ENCODE results near the gene LENG8.
"Not testable (repeated sequence)": the region's sequence is repeated elsewhere in the genome, so short reads cannot be mapped to it uniquely, and the experiment has no call there.

The LENG8 gene

GRCh38 chr19:54446349-54446748 lies 2.6 kb upstream of the LENG8 start:
- DNase-seq, result not testable (repeated sequence)

GRCh38 chr19:54448040-54448773 lies 792 bp upstream of the LENG8 start:
- peak; percentile 70 for DNase-seq

GRCh38 chr19:54449701-54450069 lies 686 bp downstream of the LENG8 start:
- DNase-seq, result no peak

- DNase-seq, result no peak
Observed at GRCh38 chr19:54451331-54451871, 2.4 kb downstream of the LENG8 start.

- no peak for DNase-seq
Observed at GRCh38 chr19:54451997-54452396, 3.0 kb downstream of the LENG8 start.

- DNase-seq, result no peak
Observed at GRCh38 chr19:54452626-54453025, 3.6 kb downstream of the LENG8 start.

- DNase-seq, result no peak
Observed at GRCh38 chr19:54453921-54454780, 5.2 kb downstream of the LENG8 start.

- DNase-seq, result no peak
Observed at GRCh38 chr19:54454781-54455675, 6.0 kb downstream of the LENG8 start.

DNA sequence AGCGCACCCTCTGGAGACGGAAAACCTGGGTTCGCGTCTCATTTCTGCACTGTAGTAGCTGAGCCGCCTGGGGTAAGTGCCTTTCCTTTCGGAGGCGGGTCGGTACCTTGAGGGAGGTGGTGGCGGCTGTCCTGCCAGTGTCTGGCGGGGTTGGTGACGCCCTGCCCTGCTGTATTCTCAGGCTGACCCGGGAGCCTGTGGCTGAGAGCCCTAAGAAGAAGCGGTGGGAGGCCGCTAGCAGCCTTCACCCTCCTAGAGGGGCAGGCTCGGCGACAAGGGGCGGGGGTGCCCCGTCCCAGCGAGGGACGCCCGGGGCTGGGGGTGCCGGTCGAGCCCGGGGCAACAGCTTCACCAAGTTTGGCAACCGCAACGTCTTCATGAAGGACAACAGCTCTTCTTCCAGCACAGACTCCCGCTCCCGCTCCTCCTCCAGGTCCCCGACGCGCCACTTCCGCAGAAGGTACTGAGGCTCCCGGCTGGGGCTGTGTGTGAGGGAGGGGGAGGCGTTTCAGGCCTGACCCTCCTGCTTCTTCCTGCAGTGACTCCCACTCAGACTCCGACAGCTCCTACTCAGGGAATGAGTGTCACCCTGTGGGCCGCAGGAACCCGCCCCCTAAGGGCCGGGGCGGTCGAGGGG lies 6.9 kb downstream of the LENG8 start:
- no peak for DNase-seq

- DNase-seq, result no peak
Observed at GRCh38 chr19:54456423-54457373, 7.7 kb downstream of the LENG8 start.

- DNase-seq, result no peak
Observed at GRCh38 chr19:54457773-54458647, 9.0 kb downstream of the LENG8 start.

GRCh38 chr19:54458648-54459281 lies 9.8 kb downstream of the LENG8 start:
- no peak for DNase-seq

DNA sequence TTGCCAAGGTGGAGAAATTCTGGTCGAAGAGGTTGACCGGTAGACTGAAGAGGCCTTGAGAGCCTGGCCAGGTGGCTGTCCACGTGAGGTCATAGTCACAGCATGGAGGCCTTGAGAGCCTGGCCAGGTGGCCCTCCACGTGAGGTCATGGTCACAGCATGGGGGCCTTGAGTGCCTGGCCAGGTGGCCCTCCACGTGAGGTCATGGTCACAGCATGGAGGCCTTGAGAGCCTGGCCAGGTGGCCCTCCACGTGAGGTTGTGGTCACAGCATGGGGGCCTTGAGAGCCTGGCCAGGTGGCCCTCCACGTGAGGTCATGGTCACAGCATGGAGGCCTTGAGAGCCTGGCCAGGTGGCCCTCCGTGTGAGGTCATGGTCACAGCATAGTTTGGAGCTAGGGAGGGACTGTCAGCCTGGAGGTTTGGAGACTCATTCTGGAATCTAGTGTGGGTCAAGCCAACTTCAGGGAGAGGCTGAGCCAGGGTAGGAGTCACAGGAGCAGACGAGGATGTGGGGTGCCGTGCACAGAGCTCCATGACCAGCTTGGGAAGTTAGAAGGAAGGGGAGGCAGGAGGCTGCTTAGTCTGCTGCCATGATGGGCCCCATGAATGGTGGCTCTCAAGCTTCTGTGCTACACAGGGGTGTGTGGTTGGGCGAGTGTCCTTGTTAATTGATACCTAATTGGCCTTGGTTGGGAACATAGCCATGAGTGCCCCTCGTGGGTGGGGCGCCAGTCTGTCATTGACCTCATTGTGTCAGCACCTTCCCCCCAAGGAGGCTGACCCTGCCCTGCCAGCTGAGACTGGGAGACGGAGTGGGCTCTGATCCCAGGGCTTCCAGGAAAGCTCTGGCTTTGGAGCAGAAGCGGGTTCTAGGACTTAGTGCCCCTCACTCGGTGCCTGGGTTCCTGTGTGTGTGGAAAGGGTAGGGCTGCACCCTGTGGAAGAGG lies 10.6 kb downstream of the LENG8 start:
- DNase-seq, result no peak

- no peak for DNase-seq
Observed at GRCh38 chr19:54460230-54461005, 11.4 kb downstream of the LENG8 start.

GRCh38 chr19:54461210-54461609 lies 12.2 kb downstream of the LENG8 start:
- no peak for DNase-seq

DNA sequence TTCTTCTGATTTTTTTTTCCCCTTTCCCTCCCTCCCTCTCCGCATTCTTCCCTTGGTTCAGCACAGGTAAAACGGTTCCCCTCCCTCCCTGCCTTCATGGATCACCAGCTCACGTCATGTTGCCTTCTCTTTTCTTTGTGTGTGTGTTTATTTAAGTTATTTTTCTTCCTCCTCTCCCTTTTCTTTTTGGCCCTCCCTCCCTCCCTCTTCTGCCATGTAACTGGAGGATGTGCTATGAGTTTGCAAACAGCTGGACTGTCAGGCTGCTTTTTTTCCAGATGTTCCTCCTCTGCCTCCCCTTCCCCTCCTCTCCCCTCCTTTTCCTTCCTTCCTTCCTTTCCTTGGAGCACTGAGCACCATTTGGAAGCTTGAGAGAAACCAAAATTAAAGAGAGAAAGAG lies 12.6 kb downstream of the LENG8 start:
- DNase-seq, result no peak

GRCh38 chr19:54462047-54462654 lies 13.2 kb downstream of the LENG8 start:
- no peak for DNase-seq
